Stimulated activated CD8-positive, alpha-beta memory T cell treated with anti-CD3 and anti-CD28 coated beads, Interleukin-7, amount 100 ng/mL, for 4 hours (primary cell): Measurements from ENCODE around the gene SLC9A7.

Experiments used
- DNase-seq, 2 donors: peaks; one replicate each; pipeline ENCODE4 v3.0.0-alpha.2; 2020; ENCODE audit warnings: low read depth in 2 of 2

SLC9A7 gene

DNA sequence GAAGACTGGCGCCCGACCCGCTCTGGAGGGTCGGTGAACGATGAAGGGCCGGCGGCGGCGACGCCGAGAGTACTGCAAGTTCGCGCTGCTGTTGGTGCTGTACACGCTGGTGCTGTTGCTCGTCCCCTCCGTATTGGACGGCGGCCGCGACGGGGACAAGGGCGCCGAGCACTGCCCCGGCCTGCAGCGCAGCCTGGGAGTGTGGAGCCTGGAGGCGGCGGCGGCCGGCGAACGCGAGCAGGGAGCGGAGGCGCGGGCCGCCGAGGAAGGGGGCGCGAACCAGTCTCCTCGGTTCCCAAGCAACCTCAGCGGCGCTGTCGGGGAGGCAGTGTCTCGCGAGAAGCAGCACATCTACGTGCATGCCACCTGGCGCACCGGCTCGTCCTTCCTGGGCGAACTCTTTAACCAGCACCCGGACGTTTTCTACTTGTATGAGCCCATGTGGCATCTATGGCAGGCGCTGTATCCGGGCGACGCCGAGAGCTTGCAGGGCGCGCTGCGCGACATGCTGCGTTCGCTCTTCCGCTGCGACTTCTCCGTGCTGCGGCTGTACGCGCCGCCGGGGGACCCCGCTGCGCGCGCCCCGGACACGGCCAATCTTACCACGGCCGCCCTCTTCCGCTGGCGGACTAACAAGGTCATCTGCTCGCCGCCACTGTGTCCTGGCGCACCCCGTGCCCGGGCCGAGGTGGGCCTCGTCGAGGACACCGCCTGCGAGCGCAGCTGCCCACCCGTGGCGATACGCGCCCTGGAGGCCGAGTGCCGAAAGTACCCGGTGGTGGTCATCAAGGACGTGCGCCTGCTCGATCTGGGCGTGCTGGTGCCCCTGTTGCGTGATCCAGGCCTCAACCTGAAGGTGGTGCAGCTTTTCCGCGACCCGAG lies 184.8 kb downstream of the SLC9A7 start:
- peak; percentile 48 to 52 for DNase-seq

GRCh38 chrX:46573331-46573891 lies 185.5 kb downstream of the SLC9A7 start, which contains the start of gene CHST7:
Gene CHST7, plus strand, starts transcription at chrX:46573765. Its CDS starts 167 bp downstream, at chrX:46573932.
- DNase-seq, result peak; percentile 26 to 68

DNA sequence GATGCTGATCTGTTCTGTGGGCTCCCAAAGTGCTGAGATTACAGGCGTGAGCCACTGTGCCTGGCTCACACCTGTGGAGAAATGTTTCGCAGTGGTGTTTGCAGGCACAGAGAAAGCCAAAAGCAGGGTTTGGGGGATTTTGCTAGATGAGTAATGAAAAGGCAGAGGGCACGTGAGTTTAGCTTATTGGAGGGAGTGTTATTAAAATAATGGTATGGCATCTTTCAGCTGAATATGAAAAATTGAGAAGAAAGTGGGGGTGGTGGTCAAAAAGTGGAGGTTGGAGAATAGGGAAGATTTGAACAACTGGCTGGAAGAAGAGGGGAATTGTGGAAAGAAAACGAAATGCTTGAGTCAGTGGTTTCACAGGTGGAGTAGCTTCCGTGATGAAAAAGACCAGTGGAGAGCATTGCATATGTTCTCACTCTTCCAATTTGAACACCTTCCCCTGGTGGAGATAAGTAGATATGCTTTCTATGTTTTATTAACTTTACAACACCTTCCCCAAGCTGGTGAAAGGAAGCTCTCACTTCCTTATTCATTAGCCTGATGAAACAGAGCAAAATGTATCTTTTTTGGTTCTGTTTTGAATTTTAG lies 186.5 kb downstream of the SLC9A7 start:
- no peak for DNase-seq

DNA sequence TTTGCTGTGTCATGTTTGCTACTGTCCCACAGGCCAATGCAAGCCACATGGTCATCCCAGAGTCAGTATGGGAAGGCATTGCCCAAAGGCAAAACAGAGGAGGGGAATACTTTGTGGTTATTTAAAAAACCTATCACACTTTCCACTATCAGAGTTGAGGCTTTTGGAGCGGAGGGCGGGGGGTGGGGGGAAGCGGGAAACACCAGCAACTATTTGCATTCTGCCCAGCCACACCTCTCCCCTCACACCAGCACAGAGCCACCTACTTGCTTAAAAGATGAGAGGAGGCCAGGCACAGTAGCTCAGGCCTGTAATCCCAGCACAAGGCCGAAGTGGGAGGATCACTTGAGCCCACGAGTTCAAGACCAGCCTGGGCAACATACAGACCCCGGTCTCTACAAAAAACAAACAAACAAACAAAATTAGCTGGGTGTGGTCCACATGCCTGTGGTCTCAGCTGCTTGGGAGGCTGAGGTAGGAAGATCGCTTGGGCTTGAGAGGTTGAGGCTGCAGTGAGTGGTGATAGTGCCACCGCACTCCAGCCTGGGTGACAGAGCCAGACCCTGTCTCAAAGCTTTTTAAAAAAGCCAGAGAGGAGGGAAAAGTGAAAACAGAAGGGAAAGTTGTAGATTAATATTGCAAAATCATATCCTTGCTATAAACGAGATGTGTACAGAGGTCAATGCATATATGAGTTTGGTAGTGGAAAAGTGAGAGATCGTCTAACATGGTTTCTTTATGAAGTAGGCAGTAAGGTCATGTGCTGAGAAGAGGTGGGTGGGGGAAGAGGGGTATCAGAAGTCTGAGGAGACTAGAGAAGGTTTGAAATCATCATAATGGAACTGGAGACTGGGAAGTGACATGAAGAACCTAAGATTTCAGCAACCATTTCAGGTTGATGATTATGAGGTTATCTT lies 187.2 kb downstream of the SLC9A7 start:
- no peak for DNase-seq

GRCh38 chrX:46569621-46570020 lies 189.3 kb downstream of the SLC9A7 start:
- DNase-seq, result no peak

DNA sequence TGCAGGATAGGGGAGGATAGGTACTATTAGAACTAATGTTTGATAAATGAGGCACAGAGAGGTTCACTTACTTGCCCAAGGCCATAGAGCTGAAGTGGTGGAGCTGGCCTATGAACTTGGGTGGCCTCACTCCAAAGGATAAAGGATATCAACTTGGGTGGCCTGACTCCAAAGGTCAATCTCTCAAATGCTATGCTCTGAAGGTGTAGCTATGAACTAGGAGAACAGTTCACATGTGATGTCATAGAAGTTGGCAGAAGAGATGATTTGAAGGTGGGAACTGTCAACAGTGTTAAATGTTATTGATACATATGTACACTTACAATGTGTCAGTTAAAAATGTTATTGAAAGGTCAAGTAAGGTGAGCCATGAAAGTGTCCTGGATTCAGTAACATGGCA lies 191.5 kb downstream of the SLC9A7 start:
- no peak for DNase-seq

GRCh38 chrX:46561824-46562657 lies 196.9 kb downstream of the SLC9A7 start:
- DNase-seq, result no peak

DNA sequence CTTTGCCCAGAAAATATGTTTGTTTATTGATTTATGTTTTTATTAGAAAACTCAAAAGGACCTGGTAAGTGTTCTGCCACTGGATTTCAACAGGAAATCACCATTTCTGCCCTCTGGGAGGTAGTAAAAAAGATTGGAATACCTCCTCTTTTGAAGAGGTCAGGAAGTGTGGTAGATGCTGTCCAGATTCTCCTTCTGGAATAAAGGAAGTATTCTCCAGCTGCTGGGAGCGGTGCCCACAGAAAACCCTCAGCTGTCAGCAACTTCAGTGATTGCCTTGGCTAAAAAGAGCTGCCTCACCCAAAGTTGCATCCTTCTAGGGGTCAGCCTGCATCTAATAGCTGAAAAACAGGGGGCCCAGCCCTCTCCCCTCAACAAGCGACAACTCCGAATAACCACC lies 199.9 kb downstream of the SLC9A7 start:
- DNase-seq, result no peak

- no peak for DNase-seq
Observed at GRCh38 chrX:46554942-46555341, 204.0 kb downstream of the SLC9A7 start.

- no peak for DNase-seq
Observed at GRCh38 chrX:46553935-46554334, 205.0 kb downstream of the SLC9A7 start.

DNA sequence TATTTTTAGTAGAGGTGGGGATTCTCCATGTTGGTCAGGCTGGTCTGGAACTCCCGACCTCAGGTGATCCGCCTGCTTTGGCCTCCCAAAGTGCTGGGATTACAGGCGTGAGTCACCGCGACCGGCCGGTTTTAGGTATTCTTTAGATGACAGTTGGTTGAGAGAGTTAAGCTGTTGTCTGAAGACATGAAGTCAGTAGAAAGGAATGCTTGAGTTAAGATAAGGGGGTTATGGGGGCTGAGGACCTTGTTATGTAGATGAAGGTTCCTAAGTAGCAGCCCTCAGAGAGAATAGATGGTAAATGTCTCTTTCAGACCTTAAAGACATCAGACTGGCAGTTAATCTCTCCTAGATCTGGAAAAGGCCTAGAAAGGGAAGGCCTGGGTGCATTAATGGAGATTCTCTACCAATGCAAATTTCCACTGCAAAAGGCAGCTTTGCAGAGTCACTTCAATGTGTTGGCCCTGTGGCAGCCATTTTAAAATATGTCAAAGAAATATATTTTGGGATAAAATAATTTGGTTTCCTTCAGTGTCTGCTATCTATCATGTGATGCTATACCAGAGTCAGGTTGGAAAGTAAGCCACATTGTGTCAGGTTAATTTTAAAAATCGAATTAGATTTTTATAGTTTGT lies 207.3 kb downstream of the SLC9A7 start:
- no peak for DNase-seq

DNA sequence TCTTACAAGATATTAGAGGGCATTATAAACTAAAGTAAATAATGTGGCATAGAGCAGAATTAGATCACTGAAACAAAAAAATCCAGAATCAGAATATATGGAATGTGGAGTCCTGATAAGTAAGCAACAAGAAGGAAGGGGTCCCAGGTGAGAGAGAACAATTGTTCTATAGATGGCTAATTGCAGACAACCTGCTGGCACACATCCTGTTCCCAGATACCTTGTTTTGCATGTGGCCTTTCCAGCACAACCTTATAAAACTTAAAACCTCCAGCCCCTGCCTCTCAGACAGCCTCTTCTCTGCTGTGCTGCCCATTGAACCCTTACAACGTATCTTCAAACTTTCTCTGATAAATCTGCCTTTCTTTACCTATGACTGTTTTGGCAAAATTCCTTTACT lies 209.0 kb downstream of the SLC9A7 start:
- no peak for DNase-seq
